CD8-positive, alpha-beta memory T cell (primary cell): ENCODE results near the gene SLC39A11. TPM values are rescaled to one million over a fixed set of nuclear protein-coding genes. Genes with fewer than 3 reads are reported as not detected.

Experiments
- CTCF ChIA-PET: fragments of 350-600 bp; sonication (Branson Sonifier 250); formaldehyde crosslinking; loops from one replicate; lab custom pipeline; 2021; ENCODE audit warnings: antibody characterized with exemption; lab: Charles Lee
- POLR2A ChIA-PET: fragments of 350-600 bp; sonication (Branson Sonifier 250); formaldehyde crosslinking; loops from one replicate; lab custom pipeline; 2021; ENCODE audit warnings: antibody characterized with exemption; lab: Charles Lee
- DNase-seq, 5 donors: peaks; one replicate each; pipeline versions ENCODE4 v3.0.0 to v3.0.0-alpha.2; 2020 to 2022; ENCODE audit warnings: mixed read lengths in 1 of 5
- H3K27ac ChIP-seq: one replicate; pipeline ENCODE4 v1.7.0; 2013; ENCODE audit warnings: low read depth, mild to moderate bottlenecking, low read length, moderate library complexity
- H3K27me3 ChIP-seq: 2 replicates; pipeline ENCODE4 v1.7.0; 2013; ENCODE audit warnings: low read length, mild to moderate bottlenecking; ENCODE audit not compliant: insufficient read depth, poor library complexity, severe bottlenecking
- H3K36me3 ChIP-seq: 2 replicates; pipeline ENCODE4 v1.7.0; 2013; ENCODE audit warnings: mild to moderate bottlenecking, low read length, moderate library complexity; ENCODE audit not compliant: insufficient read depth
- H3K4me1 ChIP-seq: 2 replicates; pipeline ENCODE4 v1.7.0; 2013; ENCODE audit warnings: mild to moderate bottlenecking, low read length, moderate library complexity; ENCODE audit not compliant: insufficient read depth
- H3K4me3 ChIP-seq: 2 replicates; pipeline ENCODE4 v1.7.0; 2013; ENCODE audit warnings: mild to moderate bottlenecking, low read length
- H3K9me3 ChIP-seq: 2 replicates; pipeline ENCODE4 v1.7.0; 2013; ENCODE audit warnings: mild to moderate bottlenecking, low read length
- H3K27ac Mint-ChIP-seq, 8 donors: one replicate each; pipeline ENCODE4 v1.8.0; 2020 to 2021; ENCODE audit warnings: mixed read lengths in 8 of 8, mild to moderate bottlenecking in 6 of 8, inconsistent platforms in 3 of 8, moderate library complexity in 3 of 8
- H3K27me3 Mint-ChIP-seq, 2 donors: one replicate each; pipeline ENCODE4 v1.8.0; 2020 to 2021; ENCODE audit warnings: mixed read lengths in 2 of 2, mild to moderate bottlenecking in 1 of 2, moderate library complexity in 1 of 2
- H3K36me3 Mint-ChIP-seq, 3 donors: one replicate each; pipeline ENCODE4 v1.8.0; 2020 to 2021; ENCODE audit warnings: mixed read lengths in 3 of 3, inconsistent platforms in 1 of 3, mild to moderate bottlenecking in 1 of 3
- H3K4me1 Mint-ChIP-seq, 3 donors: one replicate each; pipeline ENCODE4 v1.8.0; 2020 to 2021; ENCODE audit warnings: mixed read lengths in 3 of 3, inconsistent platforms in 1 of 3, mild to moderate bottlenecking in 1 of 3
- H3K4me3 Mint-ChIP-seq, 7 donors: one replicate each; pipeline ENCODE4 v1.8.0; 2020 to 2021; ENCODE audit warnings: mixed read lengths in 7 of 7, mild to moderate bottlenecking in 6 of 7, moderate library complexity in 4 of 7, inconsistent platforms in 2 of 7
- H3K9me3 Mint-ChIP-seq, 5 donors: one replicate each; pipeline ENCODE4 v1.8.0; 2020 to 2022; ENCODE audit warnings: mixed read lengths in 5 of 5, mild to moderate bottlenecking in 3 of 5, moderate library complexity in 2 of 5, inconsistent platforms in 1 of 5
- polyA plus RNA-seq: library from polyadenylated mRNA; unstranded; fragments of 300-500 nt; fragmentation: Illumina TruSeq; gene quantifications from one replicate; pipeline ENCODE4 v1.2.3, GENCODE V29; 2021
- total RNA-seq, 2 experiments: library from RNA; stranded (reverse); gene quantifications; one replicate each; pipeline ENCODE4 v1.2.3, GENCODE V29; 2021

Gene SLC39A11
- total and polyA plus RNA-seq, 3 experiments from 2014 or later: 13.1 to 18.5 (median 17.2) TPM

- Mint-ChIP-seq H3K9me3 (peaks cover 4 to 59% (median 13%) of the 10 kb centered on the region in 5 donors), H3K27ac (no peak overlapping the region), H3K27me3 (no peaks in the 10 kb centered on the region), H3K36me3 (peaks cover 24 to 77% (median 29%) of the 10 kb centered on the region in 3 donors), H3K4me1 (no peaks in the 10 kb centered on the region), H3K4me3 (no peak overlapping the region)
- H3K4me3 ChIP-seq: no peak overlapping the region
- H3K36me3 ChIP-seq: no peaks in the 10 kb centered on the region
- no peak overlapping the region for H3K27ac ChIP-seq
- DNase-seq: no peak
- CTCF ChIA-PET: no interaction called here
- no peaks in the 10 kb centered on the region for H3K9me3 ChIP-seq
- no peaks in the 10 kb centered on the region for H3K4me1 ChIP-seq
- H3K27me3 ChIP-seq: no peaks in the 10 kb centered on the region
- POLR2A ChIA-PET: no interaction called here
Observed at GRCh38 chr17:72810991-72811508, 281.4 kb downstream of the SLC39A11 start.

GRCh38 chr17:72806011-72806410, 286.5 kb downstream of the SLC39A11 start:
- CTCF ChIA-PET: no interaction called here
- peaks cover 0 to 57% (median 17%) of the 10 kb centered on the region in 5 donors for H3K9me3 Mint-ChIP-seq

GRCh38 chr17:72804949-72805707, 287.4 kb downstream of the SLC39A11 start:
- peaks cover 0 to 61% (median 22%) of the 10 kb centered on the region in 5 donors for H3K9me3 Mint-ChIP-seq
- H3K27ac Mint-ChIP-seq: no peak overlapping the region
- no peak overlapping the region for H3K4me3 ChIP-seq
- no peaks in the 10 kb centered on the region for H3K36me3 ChIP-seq
- no peak overlapping the region for H3K4me3 Mint-ChIP-seq
- H3K36me3 Mint-ChIP-seq: peaks cover 15 to 64% (median 28%) of the 10 kb centered on the region in 3 donors
- ChIA-PET POLR2A (no interaction called here), CTCF (no interaction called here)
- no peak overlapping the region for H3K27ac ChIP-seq
- DNase-seq: no peak
- H3K4me1 ChIP-seq: no peaks in the 10 kb centered on the region
- H3K27me3 ChIP-seq: no peaks in the 10 kb centered on the region
- no peaks in the 10 kb centered on the region for H3K9me3 ChIP-seq
- H3K4me1 Mint-ChIP-seq: no peaks in the 10 kb centered on the region
- H3K27me3 Mint-ChIP-seq: no peaks in the 10 kb centered on the region

More at GRCh38 chr17:72806011-72806410, 286.5 kb downstream of the SLC39A11 start:
- H3K36me3 Mint-ChIP-seq: peaks cover 15 to 61% (median 25%) of the 10 kb centered on the region in 3 donors
- no peak overlapping the region for H3K4me3 Mint-ChIP-seq
- H3K27ac ChIP-seq: no peak overlapping the region
- no peaks in the 10 kb centered on the region for H3K36me3 ChIP-seq
- POLR2A ChIA-PET: no interaction called here
- peak overlapping the region in 1 of 8 donors; percentile 60 for H3K27ac Mint-ChIP-seq
- H3K4me1 ChIP-seq: no peaks in the 10 kb centered on the region
- H3K27me3 ChIP-seq: no peaks in the 10 kb centered on the region
- H3K4me1 Mint-ChIP-seq: no peaks in the 10 kb centered on the region
- H3K27me3 Mint-ChIP-seq: no peaks in the 10 kb centered on the region
- no peak overlapping the region for H3K4me3 ChIP-seq
- no peak for DNase-seq
- no peaks in the 10 kb centered on the region for H3K9me3 ChIP-seq

- no peaks in the 10 kb centered on the region for H3K4me1 Mint-ChIP-seq
- H3K9me3 Mint-ChIP-seq: peaks cover 15 to 69% (median 38%) of the 10 kb centered on the region in 5 donors
- no peak overlapping the region for H3K27ac ChIP-seq
Observed at GRCh38 chr17:72802726-72803125, 289.8 kb downstream of the SLC39A11 start.

GRCh38 chr17:72797142-72797541, 295.3 kb downstream of the SLC39A11 start:
- Histone ChIP-seq H3K4me1 (no peaks in the 10 kb centered on the region), H3K9me3 (peaks cover 7% of the 10 kb centered on the region), H3K27ac (no peak overlapping the region), H3K27me3 (no peaks in the 10 kb centered on the region), H3K4me3 (no peak overlapping the region), H3K36me3 (no peaks in the 10 kb centered on the region)
- Mint-ChIP-seq H3K4me1 (no peaks in the 10 kb centered on the region), H3K36me3 (peaks cover 27 to 89% (median 56%) of the 10 kb centered on the region in 3 donors), H3K9me3 (peaks cover 30 to 93% (median 66%) of the 10 kb centered on the region in 5 donors), H3K27me3 (no peaks in the 10 kb centered on the region), H3K4me3 (no peak overlapping the region), H3K27ac (no peak overlapping the region)
- ChIA-PET CTCF (no interaction called here), POLR2A (no interaction called here)
- no peak for DNase-seq

More at GRCh38 chr17:72802726-72803125, 289.8 kb downstream of the SLC39A11 start:
- Histone ChIP-seq H3K36me3 (no peaks in the 10 kb centered on the region), H3K9me3 (no peaks in the 10 kb centered on the region), H3K4me3 (no peak overlapping the region), H3K27me3 (no peaks in the 10 kb centered on the region), H3K4me1 (no peaks in the 10 kb centered on the region)
- ChIA-PET CTCF (no interaction called here), POLR2A (no interaction called here)
- H3K27ac Mint-ChIP-seq: no peak overlapping the region
- H3K27me3 Mint-ChIP-seq: no peaks in the 10 kb centered on the region
- no peak overlapping the region for H3K4me3 Mint-ChIP-seq
- no peak for DNase-seq
- peaks cover 18 to 69% (median 42%) of the 10 kb centered on the region in 3 donors for H3K36me3 Mint-ChIP-seq

GRCh38 chr17:72795941-72796340, 296.5 kb downstream of the SLC39A11 start:
- no peak overlapping the region for H3K4me3 ChIP-seq
- CTCF ChIA-PET: no interaction called here
- Mint-ChIP-seq H3K27ac (peak overlapping the region in 1 of 8 donors; percentile 67), H3K36me3 (peaks cover 31 to 92% (median 61%) of the 10 kb centered on the region in 3 donors), H3K4me3 (no peak overlapping the region), H3K9me3 (peaks cover 19 to 98% (median 66%) of the 10 kb centered on the region in 5 donors), H3K27me3 (no peaks in the 10 kb centered on the region), H3K4me1 (no peaks in the 10 kb centered on the region)
- no peak overlapping the region for H3K27ac ChIP-seq
- H3K36me3 ChIP-seq: no peaks in the 10 kb centered on the region
- H3K9me3 ChIP-seq: peaks cover 7% of the 10 kb centered on the region
- no peaks in the 10 kb centered on the region for H3K4me1 ChIP-seq
- no peaks in the 10 kb centered on the region for H3K27me3 ChIP-seq
- POLR2A ChIA-PET: no interaction called here
- DNase-seq: no peak

- Histone ChIP-seq H3K27ac (no peak overlapping the region), H3K4me3 (no peak overlapping the region), H3K4me1 (no peaks in the 10 kb centered on the region), H3K9me3 (peaks cover 7% of the 10 kb centered on the region), H3K36me3 (no peaks in the 10 kb centered on the region), H3K27me3 (no peaks in the 10 kb centered on the region)
- H3K9me3 Mint-ChIP-seq: peaks cover 7 to 92% (median 51%) of the 10 kb centered on the region in 5 donors
- H3K27ac Mint-ChIP-seq: no peak overlapping the region
- peaks cover 24 to 88% (median 57%) of the 10 kb centered on the region in 3 donors for H3K36me3 Mint-ChIP-seq
- POLR2A ChIA-PET: no interaction called here
- no peak overlapping the region for H3K4me3 Mint-ChIP-seq
- H3K4me1 Mint-ChIP-seq: no peaks in the 10 kb centered on the region
- H3K27me3 Mint-ChIP-seq: no peaks in the 10 kb centered on the region
- no peak for DNase-seq
- CTCF ChIA-PET: no interaction called here
Observed at GRCh38 chr17:72794152-72794551, 298.3 kb downstream of the SLC39A11 start.

- Mint-ChIP-seq H3K27ac (no peak overlapping the region), H3K4me3 (no peak overlapping the region), H3K4me1 (no peaks in the 10 kb centered on the region), H3K9me3 (peaks cover 3 to 84% (median 39%) of the 10 kb centered on the region in 5 donors), H3K36me3 (peaks cover 20 to 76% (median 49%) of the 10 kb centered on the region in 3 donors), H3K27me3 (no peaks in the 10 kb centered on the region)
- no peak overlapping the region for H3K4me3 ChIP-seq
- H3K27me3 ChIP-seq: no peaks in the 10 kb centered on the region
- H3K4me1 ChIP-seq: no peaks in the 10 kb centered on the region
- H3K36me3 ChIP-seq: no peaks in the 10 kb centered on the region
- H3K9me3 ChIP-seq: peaks cover 7% of the 10 kb centered on the region
- ChIA-PET POLR2A (no interaction called here), CTCF (interaction anchor here (1.6 kb wide), 1 partner anchor 67 kb away, joined by 5 read pairs; no protein-coding TSS in a partner anchor)
- DNase-seq: no peak
- H3K27ac ChIP-seq: no peak overlapping the region
Observed at GRCh38 chr17:72792771-72793170, 299.7 kb downstream of the SLC39A11 start.
